ENCODE data around the gene TAF4. TPM values are rescaled to one million over a fixed set of nuclear protein-coding genes. Genes with fewer than 3 reads are reported as not detected.

Gene TAF4
- total RNA-seq, 1 donor from 2014 or later, result 20.0 TPM

Small RNA genes within 50 kb of the gene (microRNA-seq; reads per million reads assigned to microRNA genes)
- gene MIR1257 (ENCODE audit: unreplicated experiment), result 0.55 reads per million
- not detected for gene MIR3195 (ENCODE audit: unreplicated experiment)

Other genes starting within 250 kb of the TAF4 start
- 73.6 TPM for gene LSM14B, start 56.6 kb upstream of the TAF4 start, total RNA-seq (ENCODE audit: unreplicated experiment)
- gene PSMA7, start 77.5 kb upstream of the TAF4 start, total RNA-seq (ENCODE audit: unreplicated experiment), result 289 TPM
- gene SS18L1, start 77.9 kb upstream of the TAF4 start, total RNA-seq (ENCODE audit: unreplicated experiment), result 50.4 TPM
- gene MTG2, start 117.1 kb upstream of the TAF4 start, total RNA-seq (ENCODE audit: unreplicated experiment), result 27.1 TPM
- gene HRH3, start 154.4 kb upstream of the TAF4 start, total RNA-seq (ENCODE audit: unreplicated experiment), result 13.7 TPM
- 42.6 TPM for gene OSBPL2, start 172.6 kb upstream of the TAF4 start, total RNA-seq (ENCODE audit: unreplicated experiment)
- 74.8 TPM for gene ADRM1, start 237.1 kb upstream of the TAF4 start, total RNA-seq (ENCODE audit: unreplicated experiment)